Loucy (cell line): ENCODE data around the gene RAB3D.

Source experiments
- EZH2phosphoT487 ChIP-seq: fragments of 200-600 bp; IDR thresholded peaks from 2 replicates; pipeline ENCODE4 v1.6.1; 2018; ENCODE audit warnings: antibody characterized with exemption, mild to moderate bottlenecking, moderate library complexity, borderline replicate concordance
- TF ChIP-seq, protein P1 (sequence below): fragments of 200-600 bp; sonication (generic); conservative IDR thresholded peaks from 2 replicates; pipeline ENCODE4 v1.5.1; 2014; ENCODE audit warnings: mild to moderate bottlenecking, antibody characterized with exemption, low read length

GRCh38 chr19:11295180-11295579 is 44.3 kb downstream of the RAB3D start:
- TF ChIP-seq, protein P1, sequence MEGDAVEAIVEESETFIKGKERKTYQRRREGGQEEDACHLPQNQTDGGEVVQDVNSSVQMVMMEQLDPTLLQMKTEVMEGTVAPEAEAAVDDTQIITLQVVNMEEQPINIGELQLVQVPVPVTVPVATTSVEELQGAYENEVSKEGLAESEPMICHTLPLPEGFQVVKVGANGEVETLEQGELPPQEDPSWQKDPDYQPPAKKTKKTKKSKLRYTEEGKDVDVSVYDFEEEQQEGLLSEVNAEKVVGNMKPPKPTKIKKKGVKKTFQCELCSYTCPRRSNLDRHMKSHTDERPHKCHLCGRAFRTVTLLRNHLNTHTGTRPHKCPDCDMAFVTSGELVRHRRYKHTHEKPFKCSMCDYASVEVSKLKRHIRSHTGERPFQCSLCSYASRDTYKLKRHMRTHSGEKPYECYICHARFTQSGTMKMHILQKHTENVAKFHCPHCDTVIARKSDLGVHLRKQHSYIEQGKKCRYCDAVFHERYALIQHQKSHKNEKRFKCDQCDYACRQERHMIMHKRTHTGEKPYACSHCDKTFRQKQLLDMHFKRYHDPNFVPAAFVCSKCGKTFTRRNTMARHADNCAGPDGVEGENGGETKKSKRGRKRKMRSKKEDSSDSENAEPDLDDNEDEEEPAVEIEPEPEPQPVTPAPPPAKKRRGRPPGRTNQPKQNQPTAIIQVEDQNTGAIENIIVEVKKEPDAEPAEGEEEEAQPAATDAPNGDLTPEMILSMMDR, result no peak
- no peak for TF ChIP-seq EZH2phosphoT487
